RPMI7951 (cell line): Measurements from ENCODE around the gene FAM120B. TPM values are rescaled to one million over a fixed set of nuclear protein-coding genes. Genes with fewer than 3 reads are reported as not detected.

Source experiments
- DNase-seq: peaks from one replicate; pipeline ENCODE4 v3.0.0-alpha.2; 2012; ENCODE audit warnings: low read depth
- total RNA-seq: library from RNA; depleted of rRNA; stranded (reverse); fragments of >200 nt; shearing (Covaris generic); gene quantifications from 2 replicates; pipeline ENCODE4 v1.2.3, GENCODE V29; 2014; rRNA removed

The FAM120B gene
- total RNA-seq, 1 experiment from 2014 or later: 12.7 TPM

DNA sequence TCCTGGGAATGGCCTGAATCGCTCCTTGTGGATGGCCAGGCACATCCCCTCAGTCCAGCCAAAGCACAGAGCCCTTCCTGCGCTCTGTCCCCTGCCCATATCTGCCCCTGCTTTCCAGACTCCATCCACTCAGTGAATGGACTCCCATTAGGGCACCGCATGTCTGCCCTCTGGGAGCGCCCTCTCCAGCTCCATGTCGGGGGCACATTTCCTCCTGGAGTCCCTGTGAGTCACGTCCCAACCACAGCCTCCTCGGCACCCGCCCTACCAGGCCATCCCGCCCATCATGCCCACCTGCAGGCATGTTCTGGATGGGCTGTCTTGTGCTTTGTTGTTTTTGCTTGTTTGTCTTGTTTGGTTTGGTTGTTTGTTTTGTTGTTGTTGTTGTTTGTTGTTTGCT is 149.8 kb downstream of the FAM120B start:
- DNase-seq: peak; percentile 61

Other genes starting within 250 kb of the FAM120B start
- 2.4 and 2.7 TPM in 2 replicates for gene DLL1, start 15.7 kb upstream of the FAM120B start, total RNA-seq
- gene PSMB1, start 246.5 kb downstream of the FAM120B start, total RNA-seq: 733 and 830 TPM in 2 replicates
- gene TBP, start 247.6 kb downstream of the FAM120B start, total RNA-seq: 16.7 and 20.5 TPM in 2 replicates